ENCODE measurements around the gene B2M. TPM values are rescaled to one million over a fixed set of nuclear protein-coding genes. Genes with fewer than 3 reads are reported as not detected.
A peak's percentile ranks its signal among the peaks of the same experiment; 100 is the strongest.

B2M gene
- total and polyA plus RNA-seq, 2 experiments from 2014 or later, result 167 to 180 TPM

- H3K4me1 ChIP-seq (ENCODE audit: insufficient read depth), result peaks cover 5% of the 10 kb centered on the region
- no peaks in the 10 kb centered on the region for H3K36me3 ChIP-seq (ENCODE audit: insufficient read depth)
- peak overlapping the region; percentile 98 for H3K4me3 Mint-ChIP-seq
- no peaks in the 10 kb centered on the region for H3K79me2 ChIP-seq (replicated peaks; ENCODE audit: insufficient read depth)
- H3F3A ChIP-seq (replicated peaks; ENCODE audit: low read depth), result no peaks in the 10 kb centered on the region
- peak overlapping the region; percentile 79 for H3K27ac ChIP-seq (ENCODE audit: low read depth)
- H3K9me2 ChIP-seq (ENCODE audit: insufficient read depth), result no peaks in the 10 kb centered on the region
- peaks cover 14% of the 10 kb centered on the region for H3K27me3 Mint-ChIP-seq (ENCODE audit: insufficient read depth, low read depth, poor library complexity)
- H3K9me3 Mint-ChIP-seq, result no peaks in the 10 kb centered on the region
- H3K27me3 ChIP-seq (ENCODE audit: insufficient read depth), result peaks cover 9% of the 10 kb centered on the region
- DNase-seq (ENCODE audit: low spot score) (peak; percentile 98), ATAC-seq (peak; percentile 96)
- peaks cover 26% of the 10 kb centered on the region for H3K4me1 Mint-ChIP-seq
- H3K27ac Mint-ChIP-seq, result peak overlapping the region; percentile 98
- TF ChIP-seq ZNF331 (CRISPR knock-in tag; IDR thresholded peaks at IDR 0.05; ENCODE audit: low read depth), result no peak
- no peak for TF ChIP-seq ZNF114 (CRISPR knock-in tag; IDR thresholded peaks at IDR 0.05)
- TF ChIP-seq, protein P1, sequence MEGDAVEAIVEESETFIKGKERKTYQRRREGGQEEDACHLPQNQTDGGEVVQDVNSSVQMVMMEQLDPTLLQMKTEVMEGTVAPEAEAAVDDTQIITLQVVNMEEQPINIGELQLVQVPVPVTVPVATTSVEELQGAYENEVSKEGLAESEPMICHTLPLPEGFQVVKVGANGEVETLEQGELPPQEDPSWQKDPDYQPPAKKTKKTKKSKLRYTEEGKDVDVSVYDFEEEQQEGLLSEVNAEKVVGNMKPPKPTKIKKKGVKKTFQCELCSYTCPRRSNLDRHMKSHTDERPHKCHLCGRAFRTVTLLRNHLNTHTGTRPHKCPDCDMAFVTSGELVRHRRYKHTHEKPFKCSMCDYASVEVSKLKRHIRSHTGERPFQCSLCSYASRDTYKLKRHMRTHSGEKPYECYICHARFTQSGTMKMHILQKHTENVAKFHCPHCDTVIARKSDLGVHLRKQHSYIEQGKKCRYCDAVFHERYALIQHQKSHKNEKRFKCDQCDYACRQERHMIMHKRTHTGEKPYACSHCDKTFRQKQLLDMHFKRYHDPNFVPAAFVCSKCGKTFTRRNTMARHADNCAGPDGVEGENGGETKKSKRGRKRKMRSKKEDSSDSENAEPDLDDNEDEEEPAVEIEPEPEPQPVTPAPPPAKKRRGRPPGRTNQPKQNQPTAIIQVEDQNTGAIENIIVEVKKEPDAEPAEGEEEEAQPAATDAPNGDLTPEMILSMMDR (conservative IDR thresholded peaks at IDR 0.05; ENCODE audit: low read depth in 2 of 2), result no peak
- TF ChIP-seq POLR2AphosphoS5 (IDR thresholded peaks at IDR 0.05; ENCODE audit: low read depth), result peak; percentile 79
- no peak for TF ChIP-seq ZNF462 (CRISPR knock-in tag; IDR thresholded peaks at IDR 0.05)
- no peak for TF ChIP-seq ETS1 (IDR thresholded peaks at IDR 0.05)
- TF ChIP-seq EZH2phosphoT487 (IDR thresholded peaks at IDR 0.05; ENCODE audit: unreplicated experiment), result no peak
- TF ChIP-seq NANOG (IDR thresholded peaks at IDR 0.05; ENCODE audit: borderline replicate concordance), result no peak
- TF ChIP-seq JUNB (IDR thresholded peaks at IDR 0.05; ENCODE audit: unreplicated experiment), result no peak
- TF ChIP-seq EZH2 (IDR thresholded peaks at IDR 0.05; ENCODE audit: low read depth, unreplicated experiment), result no peak
- TF ChIP-seq STAT1 (IDR thresholded peaks at IDR 0.05; ENCODE audit: unreplicated experiment), result no peak
- TF ChIP-seq, protein P2, sequence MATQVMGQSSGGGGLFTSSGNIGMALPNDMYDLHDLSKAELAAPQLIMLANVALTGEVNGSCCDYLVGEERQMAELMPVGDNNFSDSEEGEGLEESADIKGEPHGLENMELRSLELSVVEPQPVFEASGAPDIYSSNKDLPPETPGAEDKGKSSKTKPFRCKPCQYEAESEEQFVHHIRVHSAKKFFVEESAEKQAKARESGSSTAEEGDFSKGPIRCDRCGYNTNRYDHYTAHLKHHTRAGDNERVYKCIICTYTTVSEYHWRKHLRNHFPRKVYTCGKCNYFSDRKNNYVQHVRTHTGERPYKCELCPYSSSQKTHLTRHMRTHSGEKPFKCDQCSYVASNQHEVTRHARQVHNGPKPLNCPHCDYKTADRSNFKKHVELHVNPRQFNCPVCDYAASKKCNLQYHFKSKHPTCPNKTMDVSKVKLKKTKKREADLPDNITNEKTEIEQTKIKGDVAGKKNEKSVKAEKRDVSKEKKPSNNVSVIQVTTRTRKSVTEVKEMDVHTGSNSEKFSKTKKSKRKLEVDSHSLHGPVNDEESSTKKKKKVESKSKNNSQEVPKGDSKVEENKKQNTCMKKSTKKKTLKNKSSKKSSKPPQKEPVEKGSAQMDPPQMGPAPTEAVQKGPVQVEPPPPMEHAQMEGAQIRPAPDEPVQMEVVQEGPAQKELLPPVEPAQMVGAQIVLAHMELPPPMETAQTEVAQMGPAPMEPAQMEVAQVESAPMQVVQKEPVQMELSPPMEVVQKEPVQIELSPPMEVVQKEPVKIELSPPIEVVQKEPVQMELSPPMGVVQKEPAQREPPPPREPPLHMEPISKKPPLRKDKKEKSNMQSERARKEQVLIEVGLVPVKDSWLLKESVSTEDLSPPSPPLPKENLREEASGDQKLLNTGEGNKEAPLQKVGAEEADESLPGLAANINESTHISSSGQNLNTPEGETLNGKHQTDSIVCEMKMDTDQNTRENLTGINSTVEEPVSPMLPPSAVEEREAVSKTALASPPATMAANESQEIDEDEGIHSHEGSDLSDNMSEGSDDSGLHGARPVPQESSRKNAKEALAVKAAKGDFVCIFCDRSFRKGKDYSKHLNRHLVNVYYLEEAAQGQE (IDR thresholded peaks at IDR 0.05; ENCODE audit: unreplicated experiment), result no peak
- peak; percentile 87 for TF ChIP-seq CREB1 (CRISPR knock-in tag; IDR thresholded peaks at IDR 0.05; ENCODE audit: low read depth)
- H3K4me2 ChIP-seq, result peak overlapping the region; percentile 77
- no peaks in the 10 kb centered on the region for H4K20me1 ChIP-seq (replicated peaks; ENCODE audit: insufficient read depth)
- H3K4me3 ChIP-seq, result peak overlapping the region; percentile 66
- H3K36me3 Mint-ChIP-seq (ENCODE audit: low read depth), result no peaks in the 10 kb centered on the region
- H2AFZ ChIP-seq, result peak overlapping the region; percentile 10; the same call in 1 of the 2 replicates
These were observed 17.5 kb downstream of the B2M start for GRCh38 chr15:44728576-44729407.
